ENCODE results near the gene ELL2.

DNA sequence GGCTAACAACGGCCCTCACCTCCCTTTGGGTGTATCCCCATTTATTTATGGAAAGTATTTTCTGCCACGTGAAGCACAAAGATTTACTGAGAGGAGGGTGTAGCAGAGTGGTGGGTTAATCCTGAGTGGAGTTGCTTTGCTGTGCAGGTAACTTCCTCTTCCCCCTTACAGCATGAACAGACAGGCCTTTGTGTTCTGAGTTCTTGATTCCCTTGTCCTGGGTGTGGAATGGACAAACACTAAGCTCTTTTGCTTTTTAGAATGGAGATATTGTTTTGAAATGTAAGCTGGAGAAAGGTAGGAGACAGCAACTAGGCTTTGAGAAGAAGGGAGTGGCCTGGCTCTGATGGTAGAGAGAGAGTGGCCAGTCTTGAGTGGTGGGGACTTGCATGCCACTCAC, 122.0 kb downstream of the ELL2 start:
- TF ChIP-seq, protein P1, sequence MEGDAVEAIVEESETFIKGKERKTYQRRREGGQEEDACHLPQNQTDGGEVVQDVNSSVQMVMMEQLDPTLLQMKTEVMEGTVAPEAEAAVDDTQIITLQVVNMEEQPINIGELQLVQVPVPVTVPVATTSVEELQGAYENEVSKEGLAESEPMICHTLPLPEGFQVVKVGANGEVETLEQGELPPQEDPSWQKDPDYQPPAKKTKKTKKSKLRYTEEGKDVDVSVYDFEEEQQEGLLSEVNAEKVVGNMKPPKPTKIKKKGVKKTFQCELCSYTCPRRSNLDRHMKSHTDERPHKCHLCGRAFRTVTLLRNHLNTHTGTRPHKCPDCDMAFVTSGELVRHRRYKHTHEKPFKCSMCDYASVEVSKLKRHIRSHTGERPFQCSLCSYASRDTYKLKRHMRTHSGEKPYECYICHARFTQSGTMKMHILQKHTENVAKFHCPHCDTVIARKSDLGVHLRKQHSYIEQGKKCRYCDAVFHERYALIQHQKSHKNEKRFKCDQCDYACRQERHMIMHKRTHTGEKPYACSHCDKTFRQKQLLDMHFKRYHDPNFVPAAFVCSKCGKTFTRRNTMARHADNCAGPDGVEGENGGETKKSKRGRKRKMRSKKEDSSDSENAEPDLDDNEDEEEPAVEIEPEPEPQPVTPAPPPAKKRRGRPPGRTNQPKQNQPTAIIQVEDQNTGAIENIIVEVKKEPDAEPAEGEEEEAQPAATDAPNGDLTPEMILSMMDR (conservative IDR thresholded peaks at IDR 0.05 in 1 of 2, IDR thresholded peaks at IDR 0.05 in 1 of 2; ENCODE audit: low read depth in 1 of 2, low read length in 2 of 2), result no peak
- no peak for TF ChIP-seq EZH2 (IDR thresholded peaks at IDR 0.05; ENCODE audit: low read length, missing control alignments)

Measured in fibroblast of lung (primary cell).